OCI-LY1 (cell line): ENCODE measurements around the gene ZBTB1.

ENCODE experiments used
- CTCF ChIP-seq: fragments of 200-600 bp; sonication (generic), shearing (Covaris generic); IDR thresholded peaks from 2 replicates; pipeline ENCODE4 v1.5.1; 2017; ENCODE audit warnings: mild to moderate bottlenecking, antibody characterized with exemption, low read length, moderate library complexity, mixed read lengths
- EZH2 ChIP-seq: fragments of 200-600 bp; sonication (generic), shearing (Covaris generic); IDR thresholded peaks from 2 replicates; pipeline ENCODE4 v1.8.0; 2017; ENCODE audit warnings: borderline replicate concordance, mixed run types, mild to moderate bottlenecking, antibody characterized with exemption, low read length, moderate library complexity, mixed read lengths

- TF ChIP-seq CTCF (no peak), EZH2 (no peak)
Measured at GRCh38 chr14:64518229-64518628, 13.7 kb downstream of the ZBTB1 start.
